AG10803 (cell line): Measurements from ENCODE around the gene APBA2.

Experiments used
- DNase-seq: peaks from one replicate; pipeline ENCODE4 v3.0.0; 2010; ENCODE audit warnings: low read depth
- H3K4me3 ChIP-seq: 2 replicates; pipeline ENCODE4 v1.5.1; 2011; ENCODE audit warnings: mild to moderate bottlenecking, low read length, control low read depth
- CTCF ChIP-seq: conservative IDR thresholded peaks from 2 replicates; pipeline ENCODE4 v1.5.1; 2011; ENCODE audit warnings: mild to moderate bottlenecking, low read length, control low read depth, inconsistent platforms

Gene APBA2

DNA sequence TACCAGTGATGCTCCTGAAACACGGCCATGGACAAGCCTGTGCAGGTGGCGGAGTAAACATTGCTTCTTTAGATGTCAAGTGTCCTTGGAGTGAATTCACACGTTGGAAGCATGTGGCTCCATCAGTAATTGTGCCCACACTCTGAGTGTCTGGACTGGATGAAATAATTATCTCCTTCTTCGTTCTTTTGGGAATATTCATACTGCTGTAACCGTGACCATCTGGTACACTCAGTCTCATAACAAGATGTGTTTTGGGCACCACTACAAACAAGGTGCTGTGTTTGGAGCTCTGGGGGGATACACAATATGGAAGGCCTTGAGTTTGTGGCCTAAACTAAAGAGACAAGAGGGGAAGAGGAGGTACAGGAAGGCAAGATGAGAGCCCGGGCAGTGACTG, 165.6 kb downstream of the APBA2 start:
- no peak for TF ChIP-seq CTCF
- no peak overlapping the region for H3K4me3 ChIP-seq
- DNase-seq = no peak

DNA sequence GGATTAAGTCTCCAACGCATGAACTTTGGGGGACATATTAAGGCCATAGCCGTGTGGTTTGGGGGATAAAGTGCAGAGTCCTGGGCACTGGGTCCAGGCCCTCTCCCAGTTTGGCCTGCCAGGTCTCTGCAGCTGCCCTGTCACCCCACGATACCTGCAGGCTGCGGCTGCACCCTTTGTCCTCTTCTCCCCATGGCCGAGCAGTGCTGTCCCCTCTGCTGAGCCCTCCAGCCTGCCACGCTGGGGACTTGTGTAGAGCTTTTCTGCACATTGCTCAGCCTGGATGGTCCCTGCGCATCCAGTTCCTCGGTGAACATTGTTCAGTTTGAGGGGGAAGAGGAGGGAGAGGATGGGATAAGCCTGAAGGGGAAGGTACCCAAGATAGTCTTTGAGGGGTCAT, 167.2 kb downstream of the APBA2 start:
- no peak overlapping the region for H3K4me3 ChIP-seq
- no peak for DNase-seq
- no peak for TF ChIP-seq CTCF

GRCh38 chr15:29053661-29054131, 167.9 kb downstream of the APBA2 start:
- no peak overlapping the region for H3K4me3 ChIP-seq
- TF ChIP-seq CTCF = no peak
- DNase-seq = no peak

- no peak for TF ChIP-seq CTCF
- no peak for DNase-seq
- H3K4me3 ChIP-seq = no peak overlapping the region
Observed at GRCh38 chr15:29054171-29055045, 168.6 kb downstream of the APBA2 start.

GRCh38 chr15:29055876-29056275, 170.1 kb downstream of the APBA2 start:
- no peak for DNase-seq
- no peak overlapping the region for H3K4me3 ChIP-seq
- TF ChIP-seq CTCF = no peak

GRCh38 chr15:29056839-29057450, 171.2 kb downstream of the APBA2 start:
- no peak for TF ChIP-seq CTCF
- no peak for DNase-seq
- no peak overlapping the region for H3K4me3 ChIP-seq

DNA sequence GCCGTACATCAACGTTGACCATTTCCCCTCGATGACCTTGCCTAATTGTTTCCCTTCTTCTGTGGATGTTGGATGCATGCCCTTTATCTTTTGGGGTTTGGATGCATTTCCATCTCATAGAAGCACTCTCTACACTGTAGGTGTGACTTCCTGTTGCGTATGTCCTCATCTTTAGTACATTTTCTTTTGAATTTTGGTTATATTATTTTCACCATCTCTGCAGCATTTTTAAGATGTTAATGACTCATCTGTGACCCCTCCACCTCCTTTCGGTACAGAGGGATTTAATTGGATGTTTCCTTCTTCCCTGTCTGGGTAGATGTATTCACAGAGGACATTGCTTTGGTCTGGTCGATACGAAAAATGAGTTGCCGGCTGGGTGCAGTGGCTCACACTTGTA, 172.1 kb downstream of the APBA2 start:
- no peak for DNase-seq
- H3K4me3 ChIP-seq = no peak overlapping the region
- TF ChIP-seq CTCF = no peak
